Neural progenitor cell (in vitro differentiated cells): ENCODE data around the gene TUG1.

Source experiments
- EZH2phosphoT487 ChIP-seq: fragments of 200-600 bp; sonication (generic); IDR thresholded peaks from 2 replicates; pipeline ENCODE4 v1.6.1; 2017; ENCODE audit warnings: antibody characterized with exemption
- TF ChIP-seq, protein P1 (sequence below): fragments of 200-600 bp; sonication (generic); IDR thresholded peaks from 2 replicates; pipeline ENCODE4 v1.5.1; 2017; ENCODE audit warnings: antibody characterized with exemption, mild to moderate bottlenecking

DNA sequence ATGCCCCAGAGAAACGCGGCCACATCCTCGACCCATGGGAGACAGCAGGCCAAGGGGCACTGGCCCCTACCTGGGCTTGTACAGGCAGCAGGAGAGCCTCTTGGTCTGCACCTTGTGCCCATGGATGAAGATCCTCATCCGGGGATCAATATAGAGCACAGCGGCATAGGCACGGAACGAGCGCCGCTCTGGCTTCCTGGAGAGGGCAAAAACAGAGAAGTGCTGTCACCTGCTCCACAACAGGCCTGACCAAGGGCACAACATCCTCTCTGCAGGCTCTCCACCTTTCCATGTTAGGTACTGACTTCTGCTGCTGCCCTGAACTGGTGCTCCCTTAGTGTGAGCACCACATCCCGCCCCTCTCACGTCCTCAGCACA lies 27.7 kb upstream of the TUG1 start:
- no peak for TF ChIP-seq EZH2phosphoT487
- TF ChIP-seq, protein P1, sequence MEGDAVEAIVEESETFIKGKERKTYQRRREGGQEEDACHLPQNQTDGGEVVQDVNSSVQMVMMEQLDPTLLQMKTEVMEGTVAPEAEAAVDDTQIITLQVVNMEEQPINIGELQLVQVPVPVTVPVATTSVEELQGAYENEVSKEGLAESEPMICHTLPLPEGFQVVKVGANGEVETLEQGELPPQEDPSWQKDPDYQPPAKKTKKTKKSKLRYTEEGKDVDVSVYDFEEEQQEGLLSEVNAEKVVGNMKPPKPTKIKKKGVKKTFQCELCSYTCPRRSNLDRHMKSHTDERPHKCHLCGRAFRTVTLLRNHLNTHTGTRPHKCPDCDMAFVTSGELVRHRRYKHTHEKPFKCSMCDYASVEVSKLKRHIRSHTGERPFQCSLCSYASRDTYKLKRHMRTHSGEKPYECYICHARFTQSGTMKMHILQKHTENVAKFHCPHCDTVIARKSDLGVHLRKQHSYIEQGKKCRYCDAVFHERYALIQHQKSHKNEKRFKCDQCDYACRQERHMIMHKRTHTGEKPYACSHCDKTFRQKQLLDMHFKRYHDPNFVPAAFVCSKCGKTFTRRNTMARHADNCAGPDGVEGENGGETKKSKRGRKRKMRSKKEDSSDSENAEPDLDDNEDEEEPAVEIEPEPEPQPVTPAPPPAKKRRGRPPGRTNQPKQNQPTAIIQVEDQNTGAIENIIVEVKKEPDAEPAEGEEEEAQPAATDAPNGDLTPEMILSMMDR: no peak
